HCT116 (cell line): ENCODE measurements around the gene CFAP57. TPM values are rescaled to one million over a fixed set of nuclear protein-coding genes. Genes with fewer than 3 reads are reported as not detected.

ENCODE experiments used
- ATAC-seq: fragments of 200-7000 bp; cut with Tn5 transposase; 2 replicates; pipeline ENCODE4 v1.9.1; 2020; ENCODE audit warnings: mild to moderate bottlenecking, moderate library complexity
- BruUV-seq: library from RNA; stranded (reverse); fragments of 400-500 nt; replicated peaks from 2 replicates; lab custom pipeline; 2021; lab: Mats Ljungman, UMichigan
- CTCF ChIA-PET: fragments of 300-600 bp; sonication (Branson Sonifier 250); formaldehyde crosslinking; loops from one replicate; lab custom pipeline; 2021; ENCODE audit warnings: antibody characterized with exemption; lab: Charles Lee
- POLR2A ChIA-PET: fragments of 300-600, 350-600 bp; sonication (Branson Sonifier 250); formaldehyde crosslinking; loops from one replicate; lab custom pipeline; 2021; ENCODE audit warnings: antibody characterized with exemption; lab: Charles Lee
- RAD21 ChIA-PET, 2 experiments: fragments of 300-600 bp; sonication (Branson Sonifier 250); formaldehyde crosslinking; loops; one replicate each; lab custom pipeline; 2023; ENCODE audit warnings: low total read pairs in 2 of 2; ENCODE audit not compliant: uncharacterized antibody in 2 of 2, unreplicated experiment in 2 of 2, low non-redundant PET in 1 of 2; lab: Charles Lee
- DNase-seq: peaks from one replicate; pipeline ENCODE4 v3.0.0-alpha.2; 2010; ENCODE audit warnings: low read depth, low spot score
- H2AFZ ChIP-seq: fragments of 200-600 bp; shearing (Covaris generic), sonication (generic); 2 replicates; pipeline ENCODE4 v1.6.1; 2017; ENCODE audit warnings: low read depth, mixed run types, mixed read lengths, antibody characterized with exemption, low read length; ENCODE audit not compliant: poor library complexity, severe bottlenecking
- H3K27ac ChIP-seq: 2 replicates; pipeline ENCODE4 v1.5.1; 2012; ENCODE audit warnings: low read depth, low read length
- H3K27me3 ChIP-seq: fragments of 200-600 bp; sonication (generic); 2 replicates; pipeline ENCODE4 v1.6.1; 2016; ENCODE audit warnings: mixed run types, low read length, mixed read lengths; ENCODE audit not compliant: insufficient read depth
- H3K36me3 ChIP-seq, 2 experiments: fragments of 200-500 bp in 1 of 2; fragments of 200-600 bp in 1 of 2; sonication (Bioruptor generic) in 1 of 2; sonication (generic) in 1 of 2; 2 replicates each; pipeline versions ENCODE4 v1.5.1 to v1.6.1; 2014 to 2016; ENCODE audit warnings: low read length in 2 of 2, inconsistent platforms in 1 of 2, mixed read lengths in 1 of 2, mixed run types in 1 of 2; ENCODE audit not compliant: insufficient read depth in 2 of 2, control insufficient read depth in 1 of 2
- H3K4me1 ChIP-seq, 2 experiments: fragments of 200-600 bp in 1 of 2; sonication (generic) in 1 of 2; 2 replicates each; pipeline versions ENCODE4 v1.5.1 to v1.6.1; 2012 to 2017; ENCODE audit warnings: low read length in 2 of 2, inconsistent platforms in 1 of 2, mild to moderate bottlenecking in 1 of 2, mixed read lengths in 1 of 2, mixed run types in 1 of 2, moderate library complexity in 1 of 2; ENCODE audit not compliant: insufficient read depth in 2 of 2, control insufficient read depth in 1 of 2
- H3K4me2 ChIP-seq: fragments of 200-600 bp; sonication (generic); 2 replicates; pipeline ENCODE4 v1.6.1; 2017; ENCODE audit warnings: mixed run types, low read length, mixed read lengths
- H3K4me3 ChIP-seq, 2 experiments: fragments of 200-600 bp in 1 of 2; sonication (generic) in 1 of 2; replicated peaks in 1 of 2; 2 replicates each; pipeline ENCODE4 v1.5.1; 2011 to 2016; ENCODE audit warnings: low read length in 2 of 2, control low read depth in 1 of 2, low read depth in 1 of 2, mild to moderate bottlenecking in 1 of 2, mixed read lengths in 1 of 2, mixed run types in 1 of 2
- H3K79me2 ChIP-seq: fragments of 200-600 bp; sonication (generic); 2 replicates; pipeline ENCODE4 v1.6.1; 2017; ENCODE audit warnings: mild to moderate bottlenecking, mixed run types, low read length, moderate library complexity, mixed read lengths; ENCODE audit not compliant: insufficient read depth
- H3K9ac ChIP-seq: fragments of 200-600 bp; sonication (generic); 2 replicates; pipeline ENCODE4 v1.6.1; 2016; ENCODE audit warnings: low read length, mixed read lengths
- H3K9me2 ChIP-seq: fragments of 200-600 bp; sonication (generic), shearing (Covaris generic); 2 replicates; pipeline ENCODE4 v1.6.1; 2017; ENCODE audit warnings: mixed run types, mild to moderate bottlenecking, moderate library complexity; ENCODE audit not compliant: insufficient read depth
- H3K9me3 ChIP-seq, 2 experiments: fragments of 200-500 bp in 1 of 2; fragments of 200-600 bp in 1 of 2; sonication (Bioruptor generic) in 1 of 2; sonication (generic) in 1 of 2; 2 replicates each; pipeline ENCODE4 v1.6.1; 2014 to 2017; ENCODE audit warnings: low read length in 2 of 2, mixed read lengths in 2 of 2, inconsistent platforms in 1 of 2, low read depth in 1 of 2, mild to moderate bottlenecking in 1 of 2, mixed run types in 1 of 2, moderate library complexity in 1 of 2; ENCODE audit not compliant: control insufficient read depth in 1 of 2, insufficient read depth in 1 of 2
- H4K20me1 ChIP-seq: fragments of 200-600 bp; sonication (generic), shearing (Covaris generic); 2 replicates; pipeline ENCODE4 v1.6.1; 2017; ENCODE audit warnings: mixed run types, mild to moderate bottlenecking, moderate library complexity; ENCODE audit not compliant: insufficient read depth
- CBX3 ChIP-seq: IDR thresholded peaks from 2 replicates; pipeline ENCODE4 v1.6.1; 2012; ENCODE audit warnings: low read depth
- CEBPB ChIP-seq: IDR thresholded peaks from 2 replicates; pipeline ENCODE4 v1.6.1; 2012; ENCODE audit warnings: low read depth
- FOSL1 ChIP-seq: IDR thresholded peaks from 2 replicates; pipeline ENCODE4 v1.6.1; 2012; ENCODE audit warnings: low read depth
- POLR2A ChIP-seq: IDR thresholded peaks from 2 replicates; pipeline ENCODE4 v1.7.0; 2011; ENCODE audit warnings: borderline replicate concordance; ENCODE audit not compliant: insufficient read depth, insufficient read length; ENCODE audit errors: extremely low read depth
- SIN3A ChIP-seq: IDR thresholded peaks from 2 replicates; pipeline ENCODE4 v1.6.1; 2012; ENCODE audit warnings: low read depth
- TCF7L2 ChIP-seq: IDR thresholded peaks from 2 replicates; pipeline ENCODE4 v1.7.0; 2011; ENCODE audit warnings: borderline replicate concordance, inconsistent platforms; ENCODE audit not compliant: insufficient read depth, insufficient read length; ENCODE audit errors: extremely low read depth
- intact Hi-C: fragments of 100-400 bp; cut with micrococcal nuclease; formaldehyde crosslinking; loops from 2 replicates; pipeline ENCODE4 v1.10.0; 2022
- total RNA-seq: library from RNA; stranded (reverse); gene quantifications from one replicate; pipeline ENCODE4 v1.2.1, GENCODE V29; 2021; ENCODE audit not compliant: unreplicated experiment
- TF ChIP-seq, protein P1 (sequence below): IDR thresholded peaks from 2 replicates; pipeline ENCODE4 v1.6.1; 2011; ENCODE audit warnings: mild to moderate bottlenecking, low read length, moderate library complexity; ENCODE audit not compliant: insufficient replicate concordance; ENCODE audit errors: extremely low read depth
- TF ChIP-seq, protein P2 (sequence below): IDR thresholded peaks from 2 replicates; pipeline ENCODE4 v1.6.1; 2012
- TF ChIP-seq, protein P3 (sequence below): IDR thresholded peaks from 2 replicates; pipeline ENCODE4 v1.6.1; 2012
- TF ChIP-seq, protein P4 (sequence below), 3 experiments: fragments of 200-600 bp in 1 of 3; sonication (generic) in 1 of 3; IDR thresholded peaks in 2 of 3; conservative IDR thresholded peaks in 1 of 3; 2 replicates each; pipeline ENCODE4 v1.5.1; 2012 to 2017; ENCODE audit warnings: low read depth in 2 of 3, low read length in 2 of 3, antibody characterized with exemption in 1 of 3, borderline replicate concordance in 1 of 3, control low read depth in 1 of 3, mild to moderate bottlenecking in 1 of 3, mixed read lengths in 1 of 3, mixed run types in 1 of 3, moderate library complexity in 1 of 3; ENCODE audit not compliant: insufficient read depth in 1 of 3

The CFAP57 gene
- total RNA-seq, 1 experiment from 2014 or later: 0.49 TPM

DNA sequence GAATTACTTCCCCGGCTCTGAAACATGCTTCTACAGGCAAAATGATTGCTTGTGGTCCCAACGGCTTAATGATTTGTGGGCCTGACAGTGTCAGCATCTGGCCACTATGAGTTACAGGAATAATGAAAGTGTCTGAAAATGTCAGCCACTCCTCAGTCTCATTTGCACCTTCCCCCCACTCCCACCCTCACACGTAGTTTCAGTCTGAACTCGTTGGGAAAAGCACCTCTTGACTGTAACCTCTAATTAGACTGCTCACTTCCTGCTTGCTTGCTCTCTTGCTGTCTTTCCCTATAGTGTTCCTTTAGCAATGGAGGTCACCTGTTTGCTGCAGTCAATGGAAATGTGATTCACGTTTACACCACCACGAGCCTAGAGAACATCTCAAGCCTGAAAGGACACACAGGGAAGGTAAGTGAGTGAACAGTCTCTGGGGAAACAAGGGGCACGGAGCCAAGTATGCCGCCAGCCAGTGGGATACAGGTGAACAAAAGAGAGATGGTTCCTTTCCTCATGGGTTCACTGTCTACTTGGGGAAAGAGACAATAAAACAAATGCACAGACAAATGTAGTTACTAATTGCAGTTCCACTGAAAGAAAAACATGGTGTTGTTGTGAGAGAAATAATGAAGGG, 27.1 kb downstream of the CFAP57 start (continued):
- TF ChIP-seq, protein P1, sequence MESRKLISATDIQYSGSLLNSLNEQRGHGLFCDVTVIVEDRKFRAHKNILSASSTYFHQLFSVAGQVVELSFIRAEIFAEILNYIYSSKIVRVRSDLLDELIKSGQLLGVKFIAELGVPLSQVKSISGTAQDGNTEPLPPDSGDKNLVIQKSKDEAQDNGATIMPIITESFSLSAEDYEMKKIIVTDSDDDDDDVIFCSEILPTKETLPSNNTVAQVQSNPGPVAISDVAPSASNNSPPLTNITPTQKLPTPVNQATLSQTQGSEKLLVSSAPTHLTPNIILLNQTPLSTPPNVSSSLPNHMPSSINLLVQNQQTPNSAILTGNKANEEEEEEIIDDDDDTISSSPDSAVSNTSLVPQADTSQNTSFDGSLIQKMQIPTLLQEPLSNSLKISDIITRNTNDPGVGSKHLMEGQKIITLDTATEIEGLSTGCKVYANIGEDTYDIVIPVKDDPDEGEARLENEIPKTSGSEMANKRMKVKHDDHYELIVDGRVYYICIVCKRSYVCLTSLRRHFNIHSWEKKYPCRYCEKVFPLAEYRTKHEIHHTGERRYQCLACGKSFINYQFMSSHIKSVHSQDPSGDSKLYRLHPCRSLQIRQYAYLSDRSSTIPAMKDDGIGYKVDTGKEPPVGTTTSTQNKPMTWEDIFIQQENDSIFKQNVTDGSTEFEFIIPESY: no peak
- TF ChIP-seq CEBPB (no peak), POLR2A (no peak), FOSL1 (no peak), TCF7L2 (no peak)
- TF ChIP-seq, protein P2, sequence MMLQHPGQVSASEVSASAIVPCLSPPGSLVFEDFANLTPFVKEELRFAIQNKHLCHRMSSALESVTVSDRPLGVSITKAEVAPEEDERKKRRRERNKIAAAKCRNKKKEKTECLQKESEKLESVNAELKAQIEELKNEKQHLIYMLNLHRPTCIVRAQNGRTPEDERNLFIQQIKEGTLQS: no peak
- TF ChIP-seq, protein P3, sequence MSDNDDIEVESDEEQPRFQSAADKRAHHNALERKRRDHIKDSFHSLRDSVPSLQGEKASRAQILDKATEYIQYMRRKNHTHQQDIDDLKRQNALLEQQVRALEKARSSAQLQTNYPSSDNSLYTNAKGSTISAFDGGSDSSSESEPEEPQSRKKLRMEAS: no peak
- TF ChIP-seq, all 23 proteins: peak for 0

DNA sequence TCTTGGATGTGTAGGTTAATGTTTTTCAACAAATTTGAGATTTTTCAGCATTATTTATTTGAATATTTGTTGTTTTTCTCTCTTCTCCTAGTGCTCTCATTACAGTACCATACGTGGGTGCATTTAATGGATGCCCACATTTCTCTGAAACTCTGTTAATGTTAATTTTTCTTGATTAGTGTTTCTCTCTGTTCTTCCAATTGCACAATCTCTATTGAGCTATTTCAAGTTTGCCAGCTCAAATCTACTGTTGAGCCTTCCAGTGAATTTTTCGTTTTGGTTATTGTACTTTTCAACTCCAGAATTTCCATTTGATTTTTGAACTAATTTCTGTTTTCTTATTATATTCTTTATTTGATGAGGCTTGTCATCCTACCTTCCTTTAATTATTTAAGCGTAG, 31.7 kb downstream of the CFAP57 start:
- no peak overlapping the region for H3K27ac ChIP-seq
- H3K4me3 ChIP-seq: no peak overlapping the region
- peaks cover 21 to 34% of the 10 kb centered on the region in 2 experiments for H3K4me1 ChIP-seq
- TF ChIP-seq CBX3 (no peak), SIN3A (no peak)
- TF ChIP-seq, protein P4, sequence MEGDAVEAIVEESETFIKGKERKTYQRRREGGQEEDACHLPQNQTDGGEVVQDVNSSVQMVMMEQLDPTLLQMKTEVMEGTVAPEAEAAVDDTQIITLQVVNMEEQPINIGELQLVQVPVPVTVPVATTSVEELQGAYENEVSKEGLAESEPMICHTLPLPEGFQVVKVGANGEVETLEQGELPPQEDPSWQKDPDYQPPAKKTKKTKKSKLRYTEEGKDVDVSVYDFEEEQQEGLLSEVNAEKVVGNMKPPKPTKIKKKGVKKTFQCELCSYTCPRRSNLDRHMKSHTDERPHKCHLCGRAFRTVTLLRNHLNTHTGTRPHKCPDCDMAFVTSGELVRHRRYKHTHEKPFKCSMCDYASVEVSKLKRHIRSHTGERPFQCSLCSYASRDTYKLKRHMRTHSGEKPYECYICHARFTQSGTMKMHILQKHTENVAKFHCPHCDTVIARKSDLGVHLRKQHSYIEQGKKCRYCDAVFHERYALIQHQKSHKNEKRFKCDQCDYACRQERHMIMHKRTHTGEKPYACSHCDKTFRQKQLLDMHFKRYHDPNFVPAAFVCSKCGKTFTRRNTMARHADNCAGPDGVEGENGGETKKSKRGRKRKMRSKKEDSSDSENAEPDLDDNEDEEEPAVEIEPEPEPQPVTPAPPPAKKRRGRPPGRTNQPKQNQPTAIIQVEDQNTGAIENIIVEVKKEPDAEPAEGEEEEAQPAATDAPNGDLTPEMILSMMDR (IDR thresholded peaks at IDR 0.05 in 2 of 3, conservative IDR thresholded peaks at IDR 0.05 in 1 of 3; ENCODE audit: borderline replicate concordance in 1 of 3, insufficient read depth in 1 of 3, low read depth in 2 of 3, low read length in 2 of 3): no peak
- no peaks in the 10 kb centered on the region for H3K79me2 ChIP-seq
- ChIA-PET CTCF (no interaction called here), RAD21 (no interaction called here), POLR2A (no interaction called here)
- intact Hi-C loops: loop anchor here (10.0 kb wide), 1 partner anchor 289 kb away; no protein-coding TSS in a partner anchor
- no peak overlapping the region for H2AFZ ChIP-seq
- no peak overlapping the region for H3K4me2 ChIP-seq
- no TSS peak for BruUV-seq
- ATAC-seq (no peak), DNase-seq (no peak)
- H3K27me3 ChIP-seq: no peaks in the 10 kb centered on the region
- no peaks in the 10 kb centered on the region for H3K36me3 ChIP-seq
- H3K9ac ChIP-seq: no peak overlapping the region
- no peaks in the 10 kb centered on the region for H3K9me2 ChIP-seq
- no peaks in the 10 kb centered on the region for H3K9me3 ChIP-seq
- H4K20me1 ChIP-seq: no peaks in the 10 kb centered on the region
